Thoracic aorta (tissue), 2 donors: ENCODE results near the gene SCAMP4. TPM values are rescaled to one million over a fixed set of nuclear protein-coding genes. Genes with fewer than 3 reads are reported as not detected.
A peak's percentile ranks its signal among the peaks of the same experiment; 100 is the strongest.

Experiments
- ATAC-seq: fragments of 150-250 bp; one replicate; pipeline ENCODE4 v1.8.0; 2017; ENCODE audit warnings: low read depth; ENCODE audit not compliant: insufficient number of reproducible peaks, low FRiP score
- DNase-seq: peaks from one replicate; pipeline ENCODE4 v3.0.0-alpha.2; 2020; ENCODE audit warnings: low spot score
- H3K27ac ChIP-seq, 2 donors: fragments of 200-600 bp; sonication (generic); 1 replicate in 1 of 2; 2 replicates in 1 of 2; pipeline ENCODE4 v1.5.1; 2016; ENCODE audit warnings: mild to moderate bottlenecking in 2 of 2, moderate library complexity in 2 of 2
- H3K27me3 ChIP-seq: fragments of 200-600 bp; sonication (generic); replicated peaks from 2 replicates; pipeline ENCODE4 v1.6.0; 2016; ENCODE audit warnings: mild to moderate bottlenecking; ENCODE audit not compliant: insufficient read depth
- H3K36me3 ChIP-seq: fragments of 200-600 bp; sonication (generic); one replicate; pipeline ENCODE4 v1.5.1; 2016
- H3K4me1 ChIP-seq, 2 donors: fragments of 200-600 bp; sonication (generic); 1 replicate in 1 of 2; 2 replicates in 1 of 2; pipeline versions ENCODE4 v1.5.1 to v1.6.0; 2016; ENCODE audit warnings: low read depth in 2 of 2, mild to moderate bottlenecking in 1 of 2; ENCODE audit not compliant: control insufficient read depth in 1 of 2
- H3K4me3 ChIP-seq: fragments of 200-600 bp; sonication (generic); 2 replicates; pipeline ENCODE4 v1.5.1; 2016; ENCODE audit warnings: mild to moderate bottlenecking
- H3K9me3 ChIP-seq: fragments of 200-600 bp; sonication (generic); 2 replicates; pipeline ENCODE4 v1.5.1; 2016
- CTCF ChIP-seq: fragments of 200-600 bp; sonication (generic); IDR thresholded peaks from one replicate; pipeline ENCODE4 v1.5.1; 2019; ENCODE audit warnings: antibody characterized with exemption
- total RNA-seq, 2 donors: library from RNA; depleted of rRNA; stranded (reverse); fragments of >200 nt; gene quantifications; one replicate each; pipeline versions ENCODE4 v1.1.0 to v1.2.3, GENCODE V29; 2016

The SCAMP4 gene
- total RNA-seq, 2 donors from 2014 or later = 44.1 to 73.7 TPM

DNA sequence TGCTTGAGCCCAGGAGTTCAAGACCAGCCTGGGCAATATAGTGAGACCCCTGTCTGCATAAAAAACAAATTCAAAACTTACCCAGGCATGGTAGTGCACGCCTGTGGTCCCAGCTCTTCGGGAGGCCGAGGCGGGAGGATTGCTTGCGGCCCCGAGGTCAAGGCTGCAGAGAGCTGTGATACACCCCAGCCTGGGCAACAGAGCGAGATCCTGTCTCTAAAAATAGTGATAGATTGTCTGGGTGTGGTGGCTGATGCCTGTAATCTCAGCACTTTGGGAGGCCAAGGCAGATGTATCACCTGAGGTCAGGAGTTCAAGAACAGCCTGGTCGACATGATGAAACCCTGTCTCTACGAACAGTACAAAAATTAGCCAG, 37.9 kb upstream of the SCAMP4 start:
- no peaks in the 10 kb centered on the region for H3K36me3 ChIP-seq
- no peak overlapping the region for H3K27ac ChIP-seq
- H3K4me3 ChIP-seq = no peak overlapping the region
- ATAC-seq = no peak
- H3K9me3 ChIP-seq = no peaks in the 10 kb centered on the region
- DNase-seq = no peak
- no peaks in the 10 kb centered on the region for H3K27me3 ChIP-seq
- TF ChIP-seq CTCF = no peak
- H3K4me1 ChIP-seq = peaks cover 1 to 13% of the 10 kb centered on the region in 2 donors

DNA sequence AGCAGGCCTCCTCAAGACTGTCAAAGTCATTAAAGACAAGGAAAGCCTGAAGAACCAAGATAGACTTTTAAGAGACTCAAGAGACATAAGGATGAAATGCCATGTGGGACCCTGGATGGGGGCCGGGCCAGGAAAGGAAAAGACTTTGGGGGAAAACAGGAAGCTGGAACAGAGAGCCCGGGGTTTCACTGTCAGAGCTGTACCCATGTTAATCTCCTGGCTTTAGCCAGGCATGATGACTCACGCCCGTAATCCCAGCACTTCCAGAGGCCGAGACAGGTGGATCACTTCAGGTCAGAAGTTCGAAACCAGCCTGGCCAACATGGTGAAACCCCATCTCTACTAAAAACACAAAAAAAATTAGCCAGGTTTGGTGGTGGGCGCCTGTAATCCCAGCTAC, 36.2 kb upstream of the SCAMP4 start:
- DNase-seq = no peak
- ATAC-seq = no peak
- Histone ChIP-seq H3K9me3 (no peaks in the 10 kb centered on the region), H3K4me1 (peaks cover 12 to 27% of the 10 kb centered on the region in 2 donors), H3K36me3 (no peaks in the 10 kb centered on the region), H3K27me3 (no peaks in the 10 kb centered on the region), H3K27ac (no peak overlapping the region), H3K4me3 (no peak overlapping the region)
- no peak for TF ChIP-seq CTCF

DNA sequence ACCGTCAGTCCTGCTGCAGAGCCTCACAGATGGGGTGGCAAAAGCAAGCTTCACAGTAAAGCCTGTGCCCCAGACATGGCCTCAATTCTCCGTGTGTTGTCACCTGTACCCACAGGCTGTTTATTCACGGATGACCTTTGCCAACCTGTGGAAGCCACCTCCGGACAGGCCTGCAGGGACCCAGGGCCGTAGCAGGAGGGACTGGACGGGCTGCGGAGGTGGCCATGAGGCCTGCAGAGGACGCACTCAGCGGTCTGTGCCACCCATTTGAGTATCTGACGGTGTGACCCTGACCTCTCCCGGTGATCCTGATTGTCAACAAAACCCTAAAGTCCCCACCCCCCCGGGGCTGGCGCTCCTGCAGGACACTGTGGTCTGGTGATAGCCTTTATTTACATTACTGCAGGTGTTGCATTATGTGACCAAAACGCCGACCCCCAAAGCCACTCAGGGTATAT, 34.0 kb upstream of the SCAMP4 start:
- Histone ChIP-seq H3K4me1 (peaks cover 23 to 32% of the 10 kb centered on the region in 2 donors), H3K9me3 (no peaks in the 10 kb centered on the region), H3K36me3 (no peaks in the 10 kb centered on the region), H3K27ac (no peak overlapping the region), H3K4me3 (no peak overlapping the region), H3K27me3 (no peaks in the 10 kb centered on the region)
- DNase-seq (no peak), ATAC-seq (no peak)
- no peak for TF ChIP-seq CTCF

- ATAC-seq (no peak), DNase-seq (no peak)
- Histone ChIP-seq H3K27ac (no peak overlapping the region), H3K9me3 (no peaks in the 10 kb centered on the region), H3K36me3 (no peaks in the 10 kb centered on the region), H3K27me3 (no peaks in the 10 kb centered on the region), H3K4me3 (no peak overlapping the region), H3K4me1 (peaks cover 28 to 37% of the 10 kb centered on the region in 2 donors)
- no peak for TF ChIP-seq CTCF
Measured at GRCh38 chr19:1871630-1872029, 33.6 kb upstream of the SCAMP4 start.

GRCh38 chr19:1872807-1873523, 32.2 kb upstream of the SCAMP4 start:
- DNase-seq = no peak
- no peak for ATAC-seq
- peak overlapping the region; percentile 30 to 34 for H3K27ac ChIP-seq
- no peak for TF ChIP-seq CTCF
- H3K9me3 ChIP-seq = no peaks in the 10 kb centered on the region
- H3K4me1 ChIP-seq = peaks cover 29 to 37% of the 10 kb centered on the region in 2 donors
- peak overlapping the region; percentile 71 for H3K4me3 ChIP-seq
- no peaks in the 10 kb centered on the region for H3K36me3 ChIP-seq
- no peaks in the 10 kb centered on the region for H3K27me3 ChIP-seq
